ENCODE measurements around the gene UTF1.

DNA sequence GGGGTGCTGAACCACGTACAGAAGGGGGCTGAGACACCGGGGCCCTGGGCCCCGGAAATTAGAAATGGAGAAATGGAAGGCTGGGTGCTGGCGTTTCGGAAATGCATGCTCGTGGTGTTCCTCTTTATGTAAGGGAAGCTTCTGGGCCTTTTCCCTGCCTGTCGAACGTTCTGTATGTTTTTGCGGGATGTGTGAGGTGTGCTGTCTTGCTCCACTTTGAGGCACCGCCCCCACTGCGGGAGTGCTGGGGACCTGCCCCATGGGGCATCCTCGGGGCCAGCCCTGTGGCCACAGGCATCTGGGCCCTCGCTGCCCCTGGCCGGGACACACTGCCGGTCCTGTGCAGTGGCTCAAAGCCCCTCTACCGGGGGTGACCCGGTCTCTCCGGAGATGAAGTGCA lies 5.9 kb downstream of the UTF1 start:
- no peak for TF ChIP-seq GATA3 (IDR thresholded peaks at IDR 0.05; ENCODE audit: low read depth, low read length)
- no peak for TF ChIP-seq GATA2 (IDR thresholded peaks at IDR 0.05; ENCODE audit: low read depth, low read length)

All from SH-SY5Y (cell line).